Measurements from ENCODE around the gene TRIP13.

Gene TRIP13

GRCh38 chr5:920321-920720 is 27.6 kb downstream of the TRIP13 start:
- Histone ChIP-seq H3K4me2 (ENCODE audit: low read depth, low read length) (no peak overlapping the region), H3K27me3 (replicated peaks; ENCODE audit: insufficient read depth, low read length) (no peaks in the 10 kb centered on the region), H2AFZ (ENCODE audit: low read length) (no peak overlapping the region), H3K4me3 (ENCODE audit: low read length) (no peak overlapping the region), H3K9ac (ENCODE audit: low read length) (no peak overlapping the region), H3K9me2 (replicated peaks; ENCODE audit: insufficient read depth, low read length) (no peaks in the 10 kb centered on the region), H3K79me2 (ENCODE audit: low read length) (no peaks in the 10 kb centered on the region), H3K4me1 (ENCODE audit: low read length) (peaks cover 9% of the 10 kb centered on the region), H3K9me3 (replicated peaks; ENCODE audit: insufficient read depth, low read length) (no peaks in the 10 kb centered on the region), H4K20me1 (ENCODE audit: insufficient read depth, low read length) (no peaks in the 10 kb centered on the region), H3K36me3 (replicated peaks; ENCODE audit: insufficient read depth, low read length) (peaks cover 4% of the 10 kb centered on the region), H3K27ac (ENCODE audit: low read length) (no peak overlapping the region), H3F3A (ENCODE audit: insufficient read depth, low read length) (no peaks in the 10 kb centered on the region; the same call in 1 of the 2 replicates)
- no peak for DNase-seq
- no peak for TF ChIP-seq EZH2 (optimal IDR thresholded peaks at IDR 0.05; ENCODE audit: low read depth, low read length)
- TF ChIP-seq, protein P1, sequence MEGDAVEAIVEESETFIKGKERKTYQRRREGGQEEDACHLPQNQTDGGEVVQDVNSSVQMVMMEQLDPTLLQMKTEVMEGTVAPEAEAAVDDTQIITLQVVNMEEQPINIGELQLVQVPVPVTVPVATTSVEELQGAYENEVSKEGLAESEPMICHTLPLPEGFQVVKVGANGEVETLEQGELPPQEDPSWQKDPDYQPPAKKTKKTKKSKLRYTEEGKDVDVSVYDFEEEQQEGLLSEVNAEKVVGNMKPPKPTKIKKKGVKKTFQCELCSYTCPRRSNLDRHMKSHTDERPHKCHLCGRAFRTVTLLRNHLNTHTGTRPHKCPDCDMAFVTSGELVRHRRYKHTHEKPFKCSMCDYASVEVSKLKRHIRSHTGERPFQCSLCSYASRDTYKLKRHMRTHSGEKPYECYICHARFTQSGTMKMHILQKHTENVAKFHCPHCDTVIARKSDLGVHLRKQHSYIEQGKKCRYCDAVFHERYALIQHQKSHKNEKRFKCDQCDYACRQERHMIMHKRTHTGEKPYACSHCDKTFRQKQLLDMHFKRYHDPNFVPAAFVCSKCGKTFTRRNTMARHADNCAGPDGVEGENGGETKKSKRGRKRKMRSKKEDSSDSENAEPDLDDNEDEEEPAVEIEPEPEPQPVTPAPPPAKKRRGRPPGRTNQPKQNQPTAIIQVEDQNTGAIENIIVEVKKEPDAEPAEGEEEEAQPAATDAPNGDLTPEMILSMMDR (IDR thresholded peaks at IDR 0.05; ENCODE audit: low read length) = no peak
- no peak for TF ChIP-seq EZH2phosphoT487 (IDR thresholded peaks at IDR 0.05; ENCODE audit: low read length)

DNA sequence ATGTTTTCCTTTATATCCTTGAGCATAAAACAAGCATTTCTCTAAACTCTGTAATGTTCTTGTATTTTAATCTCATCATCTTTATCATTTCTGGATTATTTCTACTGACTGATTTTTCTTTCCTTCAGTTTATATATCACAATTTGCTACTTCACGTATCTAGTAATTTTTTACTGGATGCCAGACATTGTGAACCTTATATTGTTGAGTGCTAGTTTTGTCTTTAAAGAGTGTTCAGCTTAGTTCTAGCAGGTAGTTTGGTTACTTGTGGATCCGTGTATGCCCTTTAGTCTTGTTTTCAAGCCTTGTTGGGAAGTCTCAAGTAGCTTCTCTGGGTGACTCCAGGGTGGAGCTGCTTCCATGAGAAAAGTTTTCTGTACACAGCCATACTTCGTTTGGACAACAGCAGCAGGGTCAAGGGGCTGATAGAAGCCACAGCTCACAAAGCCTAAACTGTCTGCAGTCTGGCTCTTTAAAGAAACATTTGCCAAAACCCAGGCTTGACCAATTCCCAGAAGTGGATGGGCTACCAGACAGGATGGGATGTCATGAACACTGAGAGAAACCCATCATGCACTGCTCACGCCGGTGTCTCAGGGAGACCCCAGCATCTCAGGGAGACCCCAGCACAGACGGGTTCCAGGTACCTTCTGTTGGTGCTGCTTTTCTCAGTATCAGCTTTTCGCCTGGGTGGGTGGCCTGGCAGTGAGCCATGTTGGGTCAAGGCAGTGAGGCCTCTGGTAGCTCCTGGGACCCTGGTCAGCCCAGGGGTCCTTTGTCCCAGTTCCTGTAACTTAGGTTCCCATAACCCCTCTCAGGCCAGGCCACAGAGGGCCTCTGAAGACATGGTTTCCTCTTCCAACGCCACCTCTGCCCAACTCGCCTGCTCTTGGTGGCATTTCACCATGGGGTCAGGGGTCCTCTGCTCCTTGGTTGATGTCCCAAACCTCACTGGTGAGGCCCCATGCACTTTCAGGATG is 29.1 kb downstream of the TRIP13 start:
- Histone ChIP-seq H3K4me2 (ENCODE audit: low read depth, low read length) (no peak overlapping the region), H3K4me3 (ENCODE audit: low read length) (no peak overlapping the region), H3K9me3 (replicated peaks; ENCODE audit: insufficient read depth, low read length) (no peaks in the 10 kb centered on the region), H3K9me2 (replicated peaks; ENCODE audit: insufficient read depth, low read length) (no peaks in the 10 kb centered on the region), H3K79me2 (ENCODE audit: low read length) (no peaks in the 10 kb centered on the region), H3K36me3 (replicated peaks; ENCODE audit: insufficient read depth, low read length) (no peaks in the 10 kb centered on the region; the same call in 1 of the 2 replicates), H2AFZ (ENCODE audit: low read length) (no peak overlapping the region), H3K27ac (ENCODE audit: low read length) (no peak overlapping the region), H3K9ac (ENCODE audit: low read length) (no peak overlapping the region), H3K27me3 (replicated peaks; ENCODE audit: insufficient read depth, low read length) (no peaks in the 10 kb centered on the region), H3K4me1 (ENCODE audit: low read length) (peaks cover 9% of the 10 kb centered on the region), H4K20me1 (ENCODE audit: insufficient read depth, low read length) (no peaks in the 10 kb centered on the region), H3F3A (ENCODE audit: insufficient read depth, low read length) (no peaks in the 10 kb centered on the region; the same call in 1 of the 2 replicates)
- TF ChIP-seq EZH2phosphoT487 (IDR thresholded peaks at IDR 0.05; ENCODE audit: low read length) = no peak
- TF ChIP-seq EZH2 (optimal IDR thresholded peaks at IDR 0.05; ENCODE audit: low read depth, low read length) = no peak
- DNase-seq = no peak

- Histone ChIP-seq H3K4me3 (ENCODE audit: low read length) (no peak overlapping the region), H3K9ac (ENCODE audit: low read length) (no peak overlapping the region), H2AFZ (ENCODE audit: low read length) (no peak overlapping the region), H3K4me1 (ENCODE audit: low read length) (peaks cover 9% of the 10 kb centered on the region), H3K9me2 (replicated peaks; ENCODE audit: insufficient read depth, low read length) (no peaks in the 10 kb centered on the region), H4K20me1 (ENCODE audit: insufficient read depth, low read length) (no peaks in the 10 kb centered on the region), H3K27ac (ENCODE audit: low read length) (no peak overlapping the region), H3K4me2 (ENCODE audit: low read depth, low read length) (no peak overlapping the region), H3K27me3 (replicated peaks; ENCODE audit: insufficient read depth, low read length) (no peaks in the 10 kb centered on the region), H3F3A (ENCODE audit: insufficient read depth, low read length) (no peaks in the 10 kb centered on the region; the same call in 1 of the 2 replicates), H3K36me3 (replicated peaks; ENCODE audit: insufficient read depth, low read length) (no peaks in the 10 kb centered on the region; the same call in 1 of the 2 replicates), H3K9me3 (replicated peaks; ENCODE audit: insufficient read depth, low read length) (no peaks in the 10 kb centered on the region), H3K79me2 (ENCODE audit: low read length) (no peaks in the 10 kb centered on the region)
- TF ChIP-seq, protein P1 (IDR thresholded peaks at IDR 0.05; ENCODE audit: low read length) = no peak
- TF ChIP-seq EZH2phosphoT487 (IDR thresholded peaks at IDR 0.05; ENCODE audit: low read length) = no peak
- no peak for TF ChIP-seq EZH2 (optimal IDR thresholded peaks at IDR 0.05; ENCODE audit: low read depth, low read length)
- no peak for DNase-seq
Observed at GRCh38 chr5:922436-923280, 30.0 kb downstream of the TRIP13 start.

Measured in MM.1S (cell line).